ENCODE results near the gene DOCK1.

Gene DOCK1

DNA sequence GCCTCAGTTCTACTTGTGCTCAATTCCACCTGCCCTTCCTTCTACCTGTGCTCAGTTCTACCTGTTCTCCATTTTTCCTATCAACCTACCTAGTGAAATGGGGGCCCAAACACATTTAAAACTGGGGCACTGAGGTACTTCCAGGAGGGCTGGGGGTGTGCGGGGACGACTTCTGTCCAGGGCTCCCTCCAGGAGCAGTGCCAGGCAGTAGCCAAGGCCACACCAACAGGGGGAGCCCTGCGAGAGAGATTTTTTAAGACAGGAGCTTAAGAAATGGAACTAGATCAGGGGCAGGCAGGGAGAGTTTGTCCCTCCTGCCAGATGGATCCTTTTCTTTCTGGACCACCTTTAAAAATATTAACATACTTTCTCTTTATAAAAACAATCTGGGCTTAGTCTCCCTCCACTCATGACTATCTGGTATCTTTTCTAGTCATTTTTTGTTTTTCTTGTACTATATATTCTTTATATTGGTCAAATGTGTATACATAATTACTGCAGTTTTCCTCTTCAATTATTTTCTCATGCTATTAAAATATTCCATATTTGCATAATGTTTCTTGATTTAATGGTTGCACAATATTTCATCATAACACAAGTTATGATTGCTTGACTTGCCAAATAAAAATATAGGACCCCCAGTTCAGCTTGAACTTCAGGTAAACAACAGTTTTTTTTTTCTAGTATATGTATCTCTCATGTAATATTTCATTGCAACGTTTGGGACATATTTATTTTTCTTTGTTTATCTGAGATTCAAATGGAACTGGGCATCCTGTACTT is 338.5 kb downstream of the DOCK1 start:
- no peak overlapping the region for H3K4me3 ChIP-seq (ENCODE audit: insufficient read depth, low read depth, low read length)
- H3K36me3 ChIP-seq (ENCODE audit: control insufficient read depth, insufficient read depth, low read length) = peaks cover 2% of the 10 kb centered on the region
- 37 to 47% methylated on average over 3 of the region's 4 CpGs for WGBS, 2 experiments
- H3K27me3 ChIP-seq (ENCODE audit: control insufficient read depth, insufficient read depth, low read length, poor library complexity, severe bottlenecking) = no peaks in the 10 kb centered on the region
- no peaks in the 10 kb centered on the region for H3K4me1 ChIP-seq (ENCODE audit: control insufficient read depth, insufficient read depth, low read length)
- no peaks in the 10 kb centered on the region for H3K9me3 ChIP-seq (ENCODE audit: control insufficient read depth, low read length)
- H3K27ac ChIP-seq (ENCODE audit: insufficient read depth, low read depth, low read length, poor library complexity, severe bottlenecking) = no peak overlapping the region

DNA sequence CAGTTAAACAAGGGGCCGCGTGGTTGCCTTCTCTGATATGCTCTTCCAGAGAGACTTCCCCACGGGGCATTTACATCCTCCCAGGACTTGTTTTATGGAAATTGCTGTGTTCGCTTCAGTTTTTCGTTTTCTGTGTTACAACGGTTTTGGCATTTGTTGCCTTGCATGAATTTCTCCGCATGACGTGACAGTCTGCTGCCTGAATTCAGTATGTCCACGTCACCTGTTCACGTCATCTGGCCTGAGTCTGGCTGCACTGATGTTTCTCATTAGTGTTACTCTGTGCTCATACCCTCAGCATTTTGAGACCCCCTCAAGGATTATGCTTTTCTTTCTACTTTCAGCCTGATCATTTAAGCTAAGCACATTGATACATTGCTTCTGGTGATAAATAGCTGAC is 340.2 kb downstream of the DOCK1 start:
- no peaks in the 10 kb centered on the region for H3K4me1 ChIP-seq (ENCODE audit: control insufficient read depth, insufficient read depth, low read length)
- H3K36me3 ChIP-seq (ENCODE audit: control insufficient read depth, insufficient read depth, low read length) = peaks cover 4% of the 10 kb centered on the region
- H3K4me3 ChIP-seq (ENCODE audit: insufficient read depth, low read depth, low read length) = no peak overlapping the region
- H3K9me3 ChIP-seq (ENCODE audit: control insufficient read depth, low read length) = no peaks in the 10 kb centered on the region
- H3K27me3 ChIP-seq (ENCODE audit: control insufficient read depth, insufficient read depth, low read length, poor library complexity, severe bottlenecking) = no peaks in the 10 kb centered on the region
- 87 to 91% methylated on average over 10 of the region's 10 CpGs for WGBS, 2 experiments
- no peak overlapping the region for H3K27ac ChIP-seq (ENCODE audit: insufficient read depth, low read depth, low read length, poor library complexity, severe bottlenecking)

DNA sequence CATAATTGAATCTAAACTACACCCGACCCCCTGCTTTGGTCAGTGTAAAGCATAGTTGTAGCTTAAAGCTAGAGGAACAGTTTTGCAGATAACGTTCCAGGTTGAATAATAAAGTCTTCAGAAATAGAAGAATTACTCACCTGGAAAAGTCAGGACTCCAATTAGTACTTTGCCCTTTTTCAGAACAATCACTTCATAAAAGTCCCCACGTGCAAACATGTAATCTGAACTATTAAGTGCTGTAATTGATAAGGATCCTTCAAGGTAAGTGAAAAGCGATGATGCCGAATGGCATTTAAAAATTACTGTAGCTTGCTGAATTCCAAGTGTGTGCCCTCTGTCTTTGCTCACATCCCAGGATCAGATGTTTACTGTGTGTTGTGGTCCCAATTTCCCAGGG is 344.8 kb downstream of the DOCK1 start:
- Histone ChIP-seq H3K27me3 (ENCODE audit: control insufficient read depth, insufficient read depth, low read length, poor library complexity, severe bottlenecking) (no peaks in the 10 kb centered on the region), H3K4me3 (ENCODE audit: insufficient read depth, low read depth, low read length) (no peak overlapping the region), H3K9me3 (ENCODE audit: control insufficient read depth, low read length) (no peaks in the 10 kb centered on the region), H3K36me3 (ENCODE audit: control insufficient read depth, insufficient read depth, low read length) (peaks cover 4% of the 10 kb centered on the region), H3K4me1 (ENCODE audit: control insufficient read depth, insufficient read depth, low read length) (no peaks in the 10 kb centered on the region), H3K27ac (ENCODE audit: insufficient read depth, low read depth, low read length, poor library complexity, severe bottlenecking) (no peak overlapping the region)
- 87 to 88% methylated on average over 4 to 5 of the region's 5 CpGs for WGBS, 2 experiments

DNA sequence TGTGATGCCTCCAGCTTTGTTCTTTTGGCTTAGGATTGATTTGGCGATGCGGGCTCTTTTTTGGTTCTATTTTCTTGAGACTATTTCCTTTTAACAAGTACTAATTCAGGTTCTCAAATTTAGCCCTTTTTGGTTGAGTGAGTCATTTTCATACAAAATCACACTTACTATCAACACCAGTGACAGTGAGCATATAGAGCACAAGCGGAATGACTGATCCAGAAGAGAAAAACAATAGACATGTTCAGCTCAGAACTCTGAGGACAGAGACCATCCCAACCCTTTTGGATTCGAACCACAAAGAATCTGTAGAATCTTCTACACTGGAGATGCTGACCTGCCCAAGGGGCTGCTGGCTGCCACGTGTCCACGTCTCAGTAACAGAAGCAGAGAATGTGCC is 347.6 kb downstream of the DOCK1 start:
- no peak overlapping the region for H3K4me3 ChIP-seq (ENCODE audit: insufficient read depth, low read depth, low read length)
- 90 to 95% methylated on average over 5 to 6 of the region's 6 CpGs for WGBS, 2 experiments
- no peak overlapping the region for H3K27ac ChIP-seq (ENCODE audit: insufficient read depth, low read depth, low read length, poor library complexity, severe bottlenecking)
- no peaks in the 10 kb centered on the region for H3K4me1 ChIP-seq (ENCODE audit: control insufficient read depth, insufficient read depth, low read length)
- no peaks in the 10 kb centered on the region for H3K9me3 ChIP-seq (ENCODE audit: control insufficient read depth, low read length)
- H3K36me3 ChIP-seq (ENCODE audit: control insufficient read depth, insufficient read depth, low read length) = peaks cover 4% of the 10 kb centered on the region
- no peaks in the 10 kb centered on the region for H3K27me3 ChIP-seq (ENCODE audit: control insufficient read depth, insufficient read depth, low read length, poor library complexity, severe bottlenecking)

DNA sequence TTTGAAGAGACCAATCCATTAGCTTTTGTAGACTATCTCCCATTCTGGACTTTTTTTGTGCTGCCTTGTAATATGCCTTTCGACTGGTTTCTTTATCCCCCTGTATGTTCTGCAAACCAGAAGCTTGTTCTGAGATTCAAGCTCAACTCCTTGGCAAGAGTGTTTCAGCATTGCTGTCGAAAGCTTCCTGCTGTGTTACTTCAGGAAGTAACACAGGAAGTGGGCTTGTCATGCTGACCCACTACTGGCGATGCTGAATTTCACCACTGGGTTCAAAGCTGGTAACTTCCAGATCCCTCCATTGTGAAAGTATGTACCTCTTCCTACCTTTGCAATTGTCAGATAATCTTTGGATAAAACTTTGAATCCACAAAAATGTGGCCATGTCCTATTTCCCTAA is 349.0 kb downstream of the DOCK1 start:
- Histone ChIP-seq H3K4me3 (ENCODE audit: insufficient read depth, low read depth, low read length) (no peak overlapping the region), H3K27me3 (ENCODE audit: control insufficient read depth, insufficient read depth, low read length, poor library complexity, severe bottlenecking) (no peaks in the 10 kb centered on the region), H3K36me3 (ENCODE audit: control insufficient read depth, insufficient read depth, low read length) (no peaks in the 10 kb centered on the region), H3K4me1 (ENCODE audit: control insufficient read depth, insufficient read depth, low read length) (no peaks in the 10 kb centered on the region), H3K27ac (ENCODE audit: insufficient read depth, low read depth, low read length, poor library complexity, severe bottlenecking) (no peak overlapping the region), H3K9me3 (ENCODE audit: control insufficient read depth, low read length) (no peaks in the 10 kb centered on the region)
- 57 to 64% methylated on average over 3 of the region's 3 CpGs for WGBS, 2 experiments

DNA sequence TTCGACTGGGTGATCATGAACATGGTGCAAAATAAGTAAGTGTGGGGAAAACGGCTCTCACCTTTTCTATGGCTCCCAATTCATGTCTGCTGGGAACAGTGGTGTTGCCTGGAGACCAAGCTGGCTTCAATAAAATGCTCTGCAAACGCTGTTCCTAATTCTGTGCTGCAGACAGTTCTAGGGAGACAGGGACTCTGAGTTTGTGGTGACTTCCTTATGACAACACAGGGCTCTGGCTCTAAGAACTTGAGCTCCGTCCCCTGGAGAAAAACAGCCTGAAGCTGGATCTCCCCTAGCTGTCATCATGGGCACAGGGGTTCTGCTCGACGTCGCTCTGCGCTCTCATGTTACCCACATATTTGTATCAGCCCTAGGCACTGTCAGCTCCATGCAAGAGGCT is 352.2 kb downstream of the DOCK1 start:
- H3K4me1 ChIP-seq (ENCODE audit: control insufficient read depth, insufficient read depth, low read length) = no peaks in the 10 kb centered on the region
- H3K9me3 ChIP-seq (ENCODE audit: control insufficient read depth, low read length) = no peaks in the 10 kb centered on the region
- H3K4me3 ChIP-seq (ENCODE audit: insufficient read depth, low read depth, low read length) = no peak overlapping the region
- no peaks in the 10 kb centered on the region for H3K27me3 ChIP-seq (ENCODE audit: control insufficient read depth, insufficient read depth, low read length, poor library complexity, severe bottlenecking)
- H3K27ac ChIP-seq (ENCODE audit: insufficient read depth, low read depth, low read length, poor library complexity, severe bottlenecking) = no peak overlapping the region
- H3K36me3 ChIP-seq (ENCODE audit: control insufficient read depth, insufficient read depth, low read length) = no peaks in the 10 kb centered on the region
- WGBS, 2 experiments = 87 to 88% methylated on average over 8 of the region's 8 CpGs

DNA sequence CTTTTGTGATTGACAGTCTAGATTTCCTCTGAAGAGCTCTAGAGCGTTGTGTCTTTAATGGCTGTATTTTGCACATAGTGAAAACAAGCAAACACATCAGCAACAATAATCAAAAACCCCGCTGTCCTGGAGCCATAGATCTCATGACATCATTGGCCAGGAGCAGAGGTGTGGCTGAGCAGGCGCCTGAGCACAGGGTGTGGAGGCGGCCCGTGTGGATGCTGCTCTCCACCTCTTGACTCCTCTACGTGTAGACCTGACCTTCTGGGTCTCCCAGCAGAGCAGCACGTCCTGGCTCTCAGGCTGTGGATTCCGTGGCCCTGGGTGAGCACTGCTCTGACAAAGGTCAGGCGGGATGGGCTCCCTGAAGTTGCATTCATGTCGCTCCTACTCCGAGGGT is 354.1 kb downstream of the DOCK1 start:
- no peaks in the 10 kb centered on the region for H3K4me1 ChIP-seq (ENCODE audit: control insufficient read depth, insufficient read depth, low read length)
- H3K27me3 ChIP-seq (ENCODE audit: control insufficient read depth, insufficient read depth, low read length, poor library complexity, severe bottlenecking) = no peaks in the 10 kb centered on the region
- no peak overlapping the region for H3K27ac ChIP-seq (ENCODE audit: insufficient read depth, low read depth, low read length, poor library complexity, severe bottlenecking)
- 93 to 94% methylated on average over 11 of the region's 11 CpGs for WGBS, 2 experiments
- H3K36me3 ChIP-seq (ENCODE audit: control insufficient read depth, insufficient read depth, low read length) = no peaks in the 10 kb centered on the region
- H3K4me3 ChIP-seq (ENCODE audit: insufficient read depth, low read depth, low read length) = no peak overlapping the region
- H3K9me3 ChIP-seq (ENCODE audit: control insufficient read depth, low read length) = no peaks in the 10 kb centered on the region

DNA sequence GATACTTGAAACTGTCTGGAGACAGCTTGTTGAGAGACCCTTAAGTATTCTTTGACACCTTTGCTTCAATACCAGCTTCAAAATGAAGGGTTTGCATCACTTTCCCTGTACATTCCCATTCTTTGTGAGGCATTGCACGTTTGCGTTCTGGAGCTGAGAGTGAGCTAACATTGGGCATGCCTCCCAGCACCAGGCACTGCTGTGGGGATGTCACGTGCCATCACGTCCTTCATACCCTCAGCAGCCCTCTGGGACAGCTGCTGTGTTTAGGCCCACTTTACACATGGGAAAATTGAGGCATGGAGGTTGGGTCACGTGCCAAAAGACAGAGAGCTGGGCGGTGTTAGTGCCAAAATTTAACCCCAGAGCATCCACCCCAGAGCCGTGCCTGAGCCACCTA is 357.4 kb downstream of the DOCK1 start:
- WGBS, 2 experiments = 93 to 95% methylated on average over 7 of the region's 7 CpGs
- Histone ChIP-seq H3K9me3 (ENCODE audit: control insufficient read depth, low read length) (no peaks in the 10 kb centered on the region), H3K4me3 (ENCODE audit: insufficient read depth, low read depth, low read length) (no peak overlapping the region), H3K36me3 (ENCODE audit: control insufficient read depth, insufficient read depth, low read length) (no peaks in the 10 kb centered on the region), H3K27ac (ENCODE audit: insufficient read depth, low read depth, low read length, poor library complexity, severe bottlenecking) (no peak overlapping the region), H3K27me3 (ENCODE audit: control insufficient read depth, insufficient read depth, low read length, poor library complexity, severe bottlenecking) (no peaks in the 10 kb centered on the region), H3K4me1 (ENCODE audit: control insufficient read depth, insufficient read depth, low read length) (no peaks in the 10 kb centered on the region)

DNA sequence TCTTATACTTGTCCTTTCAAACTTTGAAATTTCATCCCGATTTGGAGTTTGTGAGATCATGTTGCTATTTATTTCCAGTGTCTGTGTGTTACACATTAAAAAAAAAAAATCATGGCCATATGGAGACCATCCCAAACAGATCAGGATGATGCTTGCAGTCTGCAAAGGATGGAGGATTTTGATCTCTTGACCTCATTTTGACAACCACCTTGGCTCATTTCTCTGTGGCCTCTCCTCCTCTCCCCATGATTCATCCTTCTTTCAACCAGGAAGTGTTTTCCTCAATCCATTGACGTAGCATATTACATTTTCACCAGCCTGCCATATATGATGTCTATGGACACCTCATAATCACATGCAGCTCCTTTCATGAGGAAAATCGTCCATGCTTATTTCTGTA is 360.1 kb downstream of the DOCK1 start:
- Histone ChIP-seq H3K9me3 (ENCODE audit: control insufficient read depth, low read length) (no peaks in the 10 kb centered on the region), H3K27me3 (ENCODE audit: control insufficient read depth, insufficient read depth, low read length, poor library complexity, severe bottlenecking) (no peaks in the 10 kb centered on the region), H3K4me3 (ENCODE audit: insufficient read depth, low read depth, low read length) (no peak overlapping the region), H3K4me1 (ENCODE audit: control insufficient read depth, insufficient read depth, low read length) (no peaks in the 10 kb centered on the region), H3K27ac (ENCODE audit: insufficient read depth, low read depth, low read length, poor library complexity, severe bottlenecking) (no peak overlapping the region), H3K36me3 (ENCODE audit: control insufficient read depth, insufficient read depth, low read length) (no peaks in the 10 kb centered on the region)
- 87 to 89% methylated on average over 2 to 3 of the region's 3 CpGs for WGBS, 2 experiments

DNA sequence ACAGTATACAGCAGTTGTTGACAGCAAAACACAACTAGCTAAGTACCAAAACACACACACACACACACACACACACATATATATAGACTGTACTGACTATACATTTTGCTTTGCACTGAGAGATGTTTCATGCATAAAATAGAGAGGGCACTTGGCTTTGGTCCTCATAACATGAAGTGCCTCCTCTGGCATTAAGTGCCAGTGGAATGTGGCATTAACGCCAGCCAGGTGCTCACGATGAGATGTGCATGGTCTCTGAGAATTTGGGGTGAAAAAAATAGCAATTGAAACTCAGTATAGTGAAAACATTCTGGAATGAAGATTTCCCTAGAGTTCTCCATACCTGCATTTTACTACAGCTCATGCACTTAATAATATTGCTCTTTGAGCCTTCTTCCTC is 361.2 kb downstream of the DOCK1 start:
- no peaks in the 10 kb centered on the region for H3K4me1 ChIP-seq (ENCODE audit: control insufficient read depth, insufficient read depth, low read length)
- no peak overlapping the region for H3K27ac ChIP-seq (ENCODE audit: insufficient read depth, low read depth, low read length, poor library complexity, severe bottlenecking)
- no peak overlapping the region for H3K4me3 ChIP-seq (ENCODE audit: insufficient read depth, low read depth, low read length)
- no peaks in the 10 kb centered on the region for H3K36me3 ChIP-seq (ENCODE audit: control insufficient read depth, insufficient read depth, low read length)
- H3K9me3 ChIP-seq (ENCODE audit: control insufficient read depth, low read length) = no peaks in the 10 kb centered on the region
- 94% methylated on average over 2 of the region's 2 CpGs for WGBS, 2 experiments
- H3K27me3 ChIP-seq (ENCODE audit: control insufficient read depth, insufficient read depth, low read length, poor library complexity, severe bottlenecking) = no peaks in the 10 kb centered on the region

DNA sequence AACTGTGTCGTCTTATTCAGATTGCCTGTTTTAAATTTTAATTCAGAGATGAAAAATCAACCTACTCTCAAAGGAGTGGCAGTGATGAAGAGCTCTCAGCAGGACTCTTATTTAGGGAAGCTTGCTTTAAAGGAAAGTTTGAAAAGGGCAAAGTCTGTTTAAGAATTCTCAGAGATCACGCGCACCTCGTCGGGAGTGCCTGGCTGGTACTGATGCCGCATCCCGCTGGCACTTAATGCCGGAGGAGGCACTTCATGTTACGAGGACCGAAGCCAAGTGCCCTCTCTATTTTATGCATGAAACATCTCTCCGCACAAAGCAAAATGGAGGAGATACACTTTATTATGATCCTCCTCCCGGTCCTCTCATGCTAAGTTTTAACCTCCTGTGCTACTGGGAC is 362.2 kb downstream of the DOCK1 start:
- no peaks in the 10 kb centered on the region for H3K27me3 ChIP-seq (ENCODE audit: control insufficient read depth, insufficient read depth, low read length, poor library complexity, severe bottlenecking)
- H3K27ac ChIP-seq (ENCODE audit: insufficient read depth, low read depth, low read length, poor library complexity, severe bottlenecking) = no peak overlapping the region
- peaks cover 3% of the 10 kb centered on the region for H3K36me3 ChIP-seq (ENCODE audit: control insufficient read depth, insufficient read depth, low read length)
- H3K4me3 ChIP-seq (ENCODE audit: insufficient read depth, low read depth, low read length) = no peak overlapping the region
- H3K4me1 ChIP-seq (ENCODE audit: control insufficient read depth, insufficient read depth, low read length) = no peaks in the 10 kb centered on the region
- H3K9me3 ChIP-seq (ENCODE audit: control insufficient read depth, low read length) = no peaks in the 10 kb centered on the region
- 94 to 96% methylated on average over 12 of the region's 12 CpGs for WGBS, 2 experiments

Data from ectodermal cell (in vitro differentiated cells).